Posterior cingulate gyrus (tissue), 11 donors: ENCODE measurements around the gene SLC39A6.
"Not testable (repeated sequence)": the region's sequence is repeated elsewhere in the genome, so short reads cannot be mapped to it uniquely, and the experiment has no call there.

Experiments used
- DNase-seq, 10 donors: peaks; one replicate each; pipeline versions ENCODE4 v3.0.0 to v3.0.0-alpha.2; 2020 to 2021; ENCODE audit warnings: mixed read lengths in 3 of 10
- intact Hi-C: fragments of 100-400 bp; cut with DNase I; formaldehyde crosslinking; loops from one replicate; pipeline ENCODE4 v1.15.1; 2023

SLC39A6 gene

DNA sequence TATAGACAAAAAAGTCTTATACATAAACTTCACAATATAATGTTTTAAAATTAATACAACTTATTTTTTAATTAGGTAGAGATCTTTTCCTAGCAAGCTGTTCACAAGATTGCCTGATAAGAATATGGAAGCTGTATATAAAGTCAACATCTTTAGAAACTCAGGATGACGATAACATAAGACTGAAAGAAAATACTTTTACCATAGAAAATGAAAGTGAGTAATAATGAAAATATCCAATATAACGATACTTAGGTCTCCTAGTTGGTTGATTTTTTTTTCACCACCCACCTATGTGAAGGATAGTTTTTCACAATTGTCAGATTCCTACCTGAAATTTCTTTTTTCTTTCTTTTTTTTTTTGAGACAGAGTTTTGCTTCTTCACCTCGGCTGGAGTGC lies 13.6 kb upstream of the SLC39A6 start:
- intact Hi-C loops = no loop called here
- DNase-seq = no peak

- intact Hi-C loops = no loop called here
- no peak for DNase-seq
Observed at GRCh38 chr18:36141576-36141975, 12.4 kb upstream of the SLC39A6 start.

DNA sequence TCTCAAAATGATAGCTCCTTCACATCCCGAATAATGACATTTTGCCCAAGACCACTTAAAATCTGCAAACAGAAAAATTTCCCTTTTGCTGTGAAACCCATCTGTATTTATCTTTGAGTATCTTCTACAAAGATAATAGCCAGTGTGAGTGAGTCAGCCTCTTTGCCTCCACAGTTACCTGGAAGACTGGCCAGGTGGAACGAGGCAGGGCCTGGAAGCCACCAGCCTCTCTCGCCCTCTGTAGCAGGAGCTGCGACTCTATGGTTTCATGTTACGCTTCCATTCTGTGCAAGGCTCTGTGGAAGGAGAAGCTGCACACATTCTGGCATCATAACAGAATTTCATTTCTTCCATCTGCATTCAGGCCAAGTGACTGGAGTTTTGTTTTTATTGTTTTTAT lies 10.1 kb upstream of the SLC39A6 start:
- DNase-seq = no peak
- intact Hi-C loops = no loop called here

DNA sequence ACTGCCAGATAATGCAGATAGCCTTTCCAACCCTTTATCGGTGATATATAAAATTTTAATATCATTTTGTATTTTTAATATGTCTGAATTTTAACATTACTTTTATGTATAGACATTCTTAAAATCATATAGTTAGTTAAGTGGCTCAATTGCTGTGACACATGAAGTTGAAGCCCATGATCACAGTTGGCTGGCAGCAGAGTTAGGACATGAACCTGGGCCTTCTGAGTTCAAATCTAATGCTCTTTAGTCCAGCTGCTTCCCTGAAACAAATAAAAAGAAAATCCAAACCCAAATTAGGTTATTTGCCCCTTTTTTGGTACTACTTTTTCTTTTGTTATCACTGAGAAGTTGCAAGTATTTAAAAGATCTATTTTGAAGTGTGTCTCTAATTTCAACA lies 6.1 kb upstream of the SLC39A6 start:
- intact Hi-C loops = no loop called here
- DNase-seq = no peak

DNA sequence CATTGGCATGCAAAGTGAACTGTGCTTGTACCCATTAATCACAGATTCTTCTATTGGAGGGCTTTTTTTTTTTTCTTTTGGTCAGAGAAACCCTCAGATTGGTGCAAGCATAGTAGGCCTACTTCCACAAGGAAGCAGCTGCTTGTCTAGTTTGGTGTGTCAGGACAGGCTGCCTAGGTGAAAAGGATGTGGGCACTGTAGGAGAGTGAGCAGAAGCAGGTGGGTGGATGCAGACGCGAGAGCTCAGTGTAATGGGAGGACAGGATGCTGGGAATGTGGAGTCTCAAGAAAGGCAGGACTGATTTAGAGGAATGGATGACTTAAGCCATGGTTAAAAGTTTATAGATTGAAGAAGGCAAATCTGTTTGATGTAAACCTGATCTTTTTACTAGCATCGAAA lies 3.6 kb upstream of the SLC39A6 start:
- intact Hi-C loops = no loop called here
- DNase-seq = no peak

GRCh38 chr18:36131692-36132483 lies 2.7 kb upstream of the SLC39A6 start:
- DNase-seq = no peak
- intact Hi-C loops = no loop called here

DNA sequence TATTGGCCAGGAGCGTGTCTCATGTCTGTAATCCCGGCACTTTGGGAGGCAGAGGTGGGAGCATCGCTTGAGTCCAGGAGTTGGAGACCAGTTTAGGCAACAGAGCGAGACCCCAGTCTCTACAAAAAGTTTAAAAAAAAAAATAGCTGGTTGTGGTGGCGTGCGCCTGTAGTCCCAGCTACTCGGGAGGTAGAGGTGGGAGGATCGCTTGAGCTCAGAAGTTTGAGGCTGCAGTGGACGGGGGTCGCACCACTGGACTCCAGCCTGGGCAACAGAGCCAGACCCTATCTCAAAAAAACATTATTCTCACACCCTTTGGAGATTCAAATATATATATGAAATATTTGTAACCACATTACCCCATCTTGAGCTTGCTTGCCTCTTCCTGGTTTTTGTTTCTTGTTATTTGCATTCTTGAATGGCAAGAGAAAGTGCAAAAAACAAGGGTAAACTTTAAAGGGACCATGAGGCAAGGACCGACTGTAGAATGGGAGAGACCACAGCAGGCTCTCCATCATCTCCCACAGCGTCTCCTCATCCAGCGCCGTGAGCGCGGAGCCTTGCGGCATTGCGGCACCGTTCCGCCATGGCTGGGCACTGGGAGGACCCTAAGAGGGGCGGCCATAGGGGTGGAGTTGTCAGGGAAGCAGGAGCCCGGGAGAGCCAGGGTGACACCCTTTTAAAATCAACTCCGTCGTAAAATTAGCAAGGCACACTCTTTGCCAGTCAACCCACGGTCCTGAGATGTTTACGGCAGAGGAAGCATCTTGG lies 1.9 kb upstream of the SLC39A6 start:
- peak in 1 of 10 donors; percentile 63 for DNase-seq
- intact Hi-C loops = no loop called here

DNA sequence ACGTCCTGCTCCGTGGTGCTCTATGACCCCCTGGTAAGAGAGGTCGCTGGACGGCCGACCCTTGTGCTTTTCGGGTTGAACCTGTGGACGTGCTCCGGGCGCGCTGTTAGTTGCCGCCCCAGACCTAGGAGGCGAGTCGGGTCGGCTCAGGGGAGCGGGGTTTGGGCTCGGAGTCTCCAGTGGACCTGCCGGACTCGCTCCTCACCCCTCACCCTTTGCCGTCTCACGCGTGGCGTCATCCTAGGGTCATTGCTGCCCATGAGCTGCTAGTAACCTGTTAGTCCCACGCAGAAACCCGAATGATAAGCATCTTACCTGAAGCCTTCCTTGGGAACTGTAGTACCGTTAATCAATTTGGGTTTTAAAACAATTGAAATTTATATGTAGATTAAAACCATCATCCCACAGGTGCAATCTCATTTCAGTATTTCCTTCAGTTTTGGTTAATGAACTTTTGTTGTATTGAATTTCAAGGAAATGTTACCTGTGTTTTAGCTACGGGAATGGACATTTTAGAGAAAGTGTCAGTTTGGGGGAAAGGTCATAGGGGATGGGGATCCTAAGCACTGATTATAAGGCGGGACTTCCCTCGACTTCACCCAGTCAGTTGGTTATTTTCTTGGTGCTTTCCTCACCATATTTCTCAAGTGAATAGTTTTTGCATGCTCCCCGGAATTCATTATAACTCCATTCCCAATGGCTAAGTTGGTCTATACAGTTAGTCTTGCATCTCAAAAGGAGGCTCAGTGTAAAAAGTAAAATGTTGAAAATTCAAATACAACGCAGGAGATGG lies 1.1 kb upstream of the SLC39A6 start:
- peak in 1 of 10 donors; percentile 6 for DNase-seq
- intact Hi-C loops = no loop called here

- intact Hi-C loops = loop anchor here (1.0 to 10.0 kb wide), 4 partner anchors 62 to 632 kb away; partner anchors contain the start of genes INO80C, RMP24 and RPRD1A
- peak in 3 of 10 donors; percentile 25 to 86 (median 45) for DNase-seq
Observed at GRCh38 chr18:36128907-36129299, 237 bp downstream of the SLC39A6 start.

DNA sequence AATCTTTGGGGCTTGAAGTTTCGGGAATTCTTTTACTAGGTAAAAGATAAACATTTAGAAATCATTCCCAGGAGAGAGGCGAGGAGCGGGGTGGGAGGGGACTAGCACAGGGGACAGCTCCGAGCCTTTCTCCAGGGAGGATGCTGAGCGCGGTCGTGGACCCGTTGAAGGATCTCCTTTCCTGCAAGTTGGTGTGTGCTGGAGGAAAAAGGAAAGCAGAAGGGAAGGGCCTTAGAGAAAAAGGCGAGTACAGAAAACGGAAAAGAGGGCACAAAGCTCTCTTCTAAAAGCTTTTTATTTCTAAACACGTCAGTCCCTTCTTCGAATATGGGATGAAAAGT lies 640 bp downstream of the SLC39A6 start:
- DNase-seq = peak in 7 of 10 donors; percentile 6 to 91 (median 32)
- intact Hi-C loops = loop anchor here (2.0 to 10.0 kb wide), 3 partner anchors 114 to 631 kb away; partner anchors contain the start of genes INO80C and RMP24

DNA sequence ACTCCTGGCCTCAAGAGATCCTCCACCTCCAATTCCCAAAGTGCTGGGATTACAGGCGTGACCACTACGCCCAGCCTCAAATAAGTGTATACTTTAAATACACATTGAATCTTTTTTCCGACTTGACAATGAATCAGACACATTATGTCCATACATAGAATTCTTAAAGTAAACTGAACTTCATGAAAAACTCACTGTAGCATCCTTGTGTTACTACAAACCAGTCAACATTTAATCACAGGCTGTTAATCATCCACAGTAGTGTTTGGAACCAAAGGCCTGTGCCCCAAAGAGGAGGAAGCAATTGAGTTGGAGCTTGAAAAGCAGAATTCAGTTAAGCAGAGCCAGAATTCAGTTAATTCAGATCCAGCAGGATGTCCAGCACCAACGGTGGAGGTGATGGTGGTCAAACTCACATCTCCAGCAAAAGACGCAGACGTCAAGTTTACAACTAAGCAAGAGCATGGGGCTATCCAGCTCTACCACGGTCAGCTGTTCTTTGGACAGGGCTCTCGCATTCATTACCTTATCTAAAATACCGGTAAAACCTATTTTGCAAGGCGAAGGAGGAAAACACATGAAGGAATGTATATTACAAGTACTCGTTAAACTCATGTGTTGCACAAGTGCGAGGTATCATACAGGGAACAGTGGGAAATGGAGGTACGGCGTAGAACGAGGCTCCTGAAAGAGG lies 1.2 kb downstream of the SLC39A6 start:
- no peak for DNase-seq
- intact Hi-C loops = loop anchor here (2.0 to 10.0 kb wide), 3 partner anchors 113 to 631 kb away; partner anchors contain the start of genes INO80C and RMP24

DNA sequence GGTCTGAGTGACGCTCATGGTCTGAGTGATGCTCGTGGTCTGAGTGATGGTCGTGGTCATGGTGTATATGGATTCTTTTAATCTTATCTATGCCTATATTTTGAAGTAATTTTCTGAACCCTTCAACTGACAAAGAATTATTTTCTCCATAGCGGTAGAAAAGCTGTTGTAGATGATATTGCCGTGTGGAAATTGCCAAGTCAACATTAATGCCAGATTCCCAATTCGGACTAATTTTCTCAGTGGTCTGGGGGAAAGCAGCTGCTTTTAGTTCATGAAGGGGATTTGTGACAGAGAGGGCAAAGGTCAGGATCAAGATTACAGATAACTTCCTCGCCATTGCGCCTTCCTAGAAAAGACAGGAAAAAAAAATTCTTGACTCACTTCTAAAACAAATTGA lies 2.5 kb downstream of the SLC39A6 start:
- intact Hi-C loops = loop anchor here (5.0 to 10.0 kb wide), 2 partner anchors 112 to 629 kb away; partner anchors contain the start of gene INO80C
- DNase-seq = no peak

- intact Hi-C loops = loop anchor here (5.0 to 10.0 kb wide), 2 partner anchors 110 to 628 kb away; partner anchors contain the start of gene INO80C
- DNase-seq = no peak
Observed at GRCh38 chr18:36124841-36125240, 4.3 kb downstream of the SLC39A6 start.

DNA sequence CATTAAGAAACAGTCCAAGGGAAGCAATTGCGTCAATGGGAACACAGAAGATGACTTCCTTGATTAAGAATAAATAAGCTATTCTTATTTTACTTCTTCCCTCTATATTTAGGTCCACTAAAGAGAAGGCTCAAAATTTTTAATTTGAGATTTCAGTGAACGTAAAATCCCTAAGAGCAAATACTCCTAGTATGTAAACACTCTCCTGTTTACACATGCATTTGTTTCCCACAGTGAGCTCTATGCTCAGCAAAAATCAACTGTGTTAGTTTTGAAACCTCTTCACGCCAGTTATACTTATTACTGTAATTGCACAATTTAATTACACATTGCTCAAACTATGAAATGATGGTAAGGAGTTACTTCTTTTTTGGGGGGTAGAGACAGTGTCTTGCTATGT lies 8.8 kb downstream of the SLC39A6 start:
- intact Hi-C loops = loop anchor here (10.0 kb wide), 1 partner anchor 105 kb away; no protein-coding TSS in a partner anchor
- no peak for DNase-seq

DNA sequence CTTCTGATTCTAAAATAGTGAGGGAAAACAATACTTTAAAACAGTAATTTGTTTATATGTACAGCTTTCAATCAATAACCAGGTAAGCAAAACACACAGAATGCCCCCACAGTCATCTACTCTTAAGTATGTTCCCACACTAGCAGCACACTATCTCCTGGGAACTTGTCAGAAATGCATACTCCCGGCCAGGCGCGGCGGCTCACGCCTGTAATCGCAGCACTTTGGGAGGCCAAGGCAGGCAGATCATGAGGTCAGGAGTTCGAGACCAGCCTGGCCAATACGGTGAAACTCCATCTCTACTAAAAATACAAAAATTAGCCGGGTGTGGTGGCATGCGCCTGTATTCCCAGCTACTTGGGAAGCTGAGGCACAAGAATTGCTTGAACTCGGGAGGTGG lies 12.4 kb downstream of the SLC39A6 start:
- intact Hi-C loops, DNase-seq: not testable (repeated sequence)

DNA sequence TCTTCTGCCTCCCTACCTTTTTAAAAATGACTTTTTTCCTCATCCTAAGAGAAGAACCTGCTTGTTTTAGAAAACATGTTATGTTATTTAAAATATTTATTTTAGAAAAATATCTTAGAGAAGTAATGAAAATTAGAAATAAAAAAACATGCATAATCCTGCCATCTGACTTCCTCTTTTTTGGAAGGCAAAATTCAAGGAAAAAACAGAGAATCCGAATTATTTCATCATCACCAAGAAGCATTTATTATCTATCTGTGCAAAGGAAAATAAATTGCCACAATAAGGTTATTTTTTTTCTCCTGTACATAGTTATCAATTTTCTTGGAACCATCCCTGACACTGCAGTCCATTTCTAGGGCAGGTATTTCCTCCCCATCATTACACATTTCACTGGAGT lies 14.4 kb downstream of the SLC39A6 start:
- DNase-seq = no peak

DNA sequence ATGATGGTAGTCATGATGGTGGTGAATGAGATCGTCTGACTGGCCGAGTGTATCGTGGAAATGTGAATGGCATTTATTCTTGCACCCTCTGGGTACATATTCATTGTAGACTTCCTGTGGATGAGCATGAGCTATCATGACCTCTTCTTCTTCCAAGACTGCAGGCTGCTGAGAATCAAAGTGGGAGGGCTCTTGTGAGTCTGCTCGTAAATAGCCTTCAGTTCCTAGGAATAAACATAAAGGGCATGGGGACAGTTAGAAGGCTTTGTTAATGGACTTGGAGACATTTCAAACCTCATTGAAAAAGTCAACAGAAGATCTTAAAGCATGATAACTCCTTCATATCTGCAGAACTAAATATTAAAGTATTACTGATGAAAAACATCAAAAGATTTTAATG lies 14.9 kb downstream of the SLC39A6 start:
- intact Hi-C loops = no loop called here
- DNase-seq = no peak

More for the DNA sequence above, 14.4 kb downstream of the SLC39A6 start:
- intact Hi-C loops = no loop called here

GRCh38 chr18:36112302-36112701 lies 16.8 kb downstream of the SLC39A6 start:
- intact Hi-C loops = no loop called here
- no peak for DNase-seq

DNA sequence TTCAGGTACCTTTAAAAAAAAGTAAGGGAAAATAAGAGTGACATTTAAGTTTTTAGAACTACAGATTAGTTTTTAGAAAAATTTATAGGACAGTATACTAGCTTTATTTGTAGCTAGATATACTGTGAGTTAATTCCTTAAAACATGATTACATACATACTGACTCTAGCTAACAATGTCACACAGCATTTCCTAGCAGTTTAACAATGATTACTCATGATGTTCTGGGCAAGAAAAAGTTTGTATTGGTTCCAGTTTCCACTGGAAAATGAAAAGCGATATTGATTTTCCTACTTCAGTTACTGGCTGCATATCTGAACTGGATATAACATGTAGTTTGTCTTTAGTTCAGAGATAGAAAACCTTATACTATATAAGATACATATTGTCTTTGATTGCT lies 19.4 kb downstream of the SLC39A6 start:
- intact Hi-C loops = no loop called here
- DNase-seq = no peak

- intact Hi-C loops = no loop called here
- no peak for DNase-seq
Observed at GRCh38 chr18:36108601-36109000, 20.5 kb downstream of the SLC39A6 start.
